BLaER1 treated with 17β-estradiol and CSF1 and Interleukin-3, amounts not matched to agents 10 nM and 100 nM (cell line): Measurements from ENCODE around the gene GSTT4.
"Not testable (repeated sequence)": the region's sequence is repeated elsewhere in the genome, so short reads cannot be mapped to it uniquely, and the experiment has no call there.

Experiments
- H3K27ac ChIP-seq, 11 experiments: shearing (Covaris generic); formaldehyde crosslinking; 2 replicates each; pipeline ENCODE4 v1.8.1; 2022
- H3K27me3 ChIP-seq, 11 experiments: shearing (Covaris generic); formaldehyde crosslinking; 2 replicates each; pipeline ENCODE4 v1.8.1; 2022
- H3K36me3 ChIP-seq, 11 experiments: shearing (Covaris generic); formaldehyde crosslinking; 2 replicates each; pipeline ENCODE4 v1.8.1; 2022
- H3K4me1 ChIP-seq, 10 experiments: shearing (Covaris generic); formaldehyde crosslinking; 2 replicates each; pipeline ENCODE4 v1.8.1; 2022
- H3K4me2 ChIP-seq, 11 experiments: shearing (Covaris generic); formaldehyde crosslinking; 2 replicates each; pipeline ENCODE4 v1.8.1; 2022
- H3K4me3 ChIP-seq, 10 experiments: shearing (Covaris generic); formaldehyde crosslinking; 2 replicates each; pipeline ENCODE4 v1.8.1; 2022
- H3K9ac ChIP-seq, 11 experiments: shearing (Covaris generic); formaldehyde crosslinking; 2 replicates each; pipeline ENCODE4 v1.8.1; 2022
- H3K9me3 ChIP-seq, 11 experiments: shearing (Covaris generic); formaldehyde crosslinking; replicated peaks in 1 of 11; 2 replicates each; pipeline ENCODE4 v1.8.1; 2022
- H4K20me1 ChIP-seq, 11 experiments: shearing (Covaris generic); formaldehyde crosslinking; 2 replicates each; pipeline ENCODE4 v1.8.1; 2022
- Cebpa-rat ChIP-seq, 11 experiments: shearing (Covaris generic); IDR thresholded peaks; 2 replicates each; pipeline ENCODE4 v1.8.1; 2022

GSTT4 gene

DNA sequence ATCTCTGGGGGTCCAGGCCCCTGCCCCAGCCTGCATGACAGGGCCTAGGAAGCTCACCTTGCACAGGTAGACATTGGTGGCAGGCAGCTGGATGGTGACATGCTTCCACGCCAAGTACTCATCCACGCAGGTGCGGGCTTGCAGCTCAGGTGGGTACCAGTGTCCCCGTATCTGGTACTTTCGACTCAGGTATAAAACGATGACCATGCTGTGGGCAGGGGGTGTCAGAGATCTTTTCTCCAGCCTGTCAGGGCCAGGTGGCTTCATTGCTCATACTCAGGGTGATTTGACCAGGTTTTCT is 1.6 kb upstream of the GSTT4 start:
- no peak overlapping the region for H3K27ac ChIP-seq
- H3K27me3 ChIP-seq = no peaks in the 10 kb centered on the region
- peaks cover 7 to 29% (median 25%) of the 10 kb centered on the region in 10 experiments; a peak in 16 of 20 replicates for H3K4me1 ChIP-seq
- no peak for TF ChIP-seq Cebpa-rat (IDR thresholded peaks at IDR 0.05)
- no peak overlapping the region for H3K9ac ChIP-seq
- no peaks in the 10 kb centered on the region for H3K36me3 ChIP-seq
- no peak overlapping the region for H3K4me2 ChIP-seq
- no peak overlapping the region for H3K4me3 ChIP-seq
- H3K9me3 ChIP-seq = peaks cover 0 to 9% (median 7%) of the 10 kb centered on the region in 11 experiments; a peak in 7 of 22 replicates
- peaks cover 0 to 2% (median 0%) of the 10 kb centered on the region in 11 experiments; a peak in 1 of 22 replicates for H4K20me1 ChIP-seq

DNA sequence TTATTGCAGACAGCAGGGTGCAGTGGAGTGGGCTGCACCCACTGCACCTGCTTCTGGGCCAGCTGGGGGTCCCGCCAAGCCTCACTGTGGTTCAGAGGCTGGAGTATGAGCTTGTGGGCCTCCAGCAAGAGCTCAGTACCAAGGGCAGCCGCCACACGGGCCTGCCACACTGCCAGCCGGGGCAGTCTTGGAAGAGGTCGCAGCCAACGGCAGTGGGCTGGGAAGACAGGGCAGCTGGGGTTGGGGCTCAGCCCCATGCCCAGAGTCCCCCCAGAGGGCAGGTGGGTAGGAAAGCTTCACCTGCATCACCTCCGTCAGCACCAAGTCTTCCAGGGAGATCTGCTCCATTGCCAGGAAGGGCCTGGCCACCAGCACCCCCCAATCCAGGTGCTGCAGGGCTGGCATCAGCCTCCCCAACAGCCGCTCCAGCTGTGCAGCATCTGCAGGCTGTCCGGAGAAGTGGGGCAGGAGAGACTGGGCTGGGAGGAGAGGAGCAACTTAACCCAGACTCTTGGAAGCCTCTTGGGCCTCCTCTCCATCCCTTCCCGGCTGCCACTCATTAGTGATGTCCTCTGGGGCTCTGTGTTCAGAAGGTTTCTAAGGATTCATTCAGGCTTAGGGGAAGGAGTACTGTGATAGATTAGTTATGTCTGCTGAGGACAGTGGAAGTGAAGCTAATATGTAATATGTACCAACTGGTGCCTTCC is 1.1 kb upstream of the GSTT4 start:
- Histone ChIP-seq H3K27me3 (no peaks in the 10 kb centered on the region), H3K9me3 (peaks cover 0 to 9% (median 7%) of the 10 kb centered on the region in 11 experiments; a peak in 7 of 22 replicates), H3K9ac (no peak overlapping the region), H4K20me1 (no peaks in the 10 kb centered on the region), H3K36me3 (no peaks in the 10 kb centered on the region), H3K4me1 (peaks cover 7 to 26% (median 24%) of the 10 kb centered on the region in 10 experiments; a peak in 16 of 20 replicates), H3K4me2 (peak overlapping the region in 2 of 11 experiments; percentile 19 to 66; a peak in 1 of 22 replicates), H3K27ac (no peak overlapping the region), H3K4me3 (no peak overlapping the region)
- TF ChIP-seq Cebpa-rat (IDR thresholded peaks at IDR 0.05) = no peak

DNA sequence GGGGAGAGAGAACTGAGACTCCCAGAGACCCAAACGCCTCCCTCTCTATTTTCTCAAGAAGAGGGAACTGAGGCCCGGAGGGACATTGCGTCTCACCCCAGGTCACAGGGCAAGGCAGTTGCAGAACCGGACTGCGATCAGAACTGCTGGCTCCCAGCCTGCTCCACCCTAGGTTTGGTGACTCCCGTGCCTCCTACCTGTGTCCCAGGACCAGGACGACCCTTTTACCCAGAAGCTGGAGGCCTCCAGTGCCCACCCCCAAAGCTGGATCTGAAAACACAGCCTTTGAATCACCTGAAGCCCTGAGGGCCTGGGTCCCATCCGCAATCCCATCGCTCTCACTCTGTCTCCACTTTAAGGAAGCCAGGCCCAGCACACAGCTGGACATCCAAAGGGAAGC is 1.4 kb downstream of the GSTT4 start:
- Histone ChIP-seq H3K9ac (no peak overlapping the region), H3K4me1 (peaks cover 7 to 21% (median 18%) of the 10 kb centered on the region in 10 experiments; a peak in 15 of 20 replicates)
- no peak for TF ChIP-seq Cebpa-rat (IDR thresholded peaks at IDR 0.05)

DNA sequence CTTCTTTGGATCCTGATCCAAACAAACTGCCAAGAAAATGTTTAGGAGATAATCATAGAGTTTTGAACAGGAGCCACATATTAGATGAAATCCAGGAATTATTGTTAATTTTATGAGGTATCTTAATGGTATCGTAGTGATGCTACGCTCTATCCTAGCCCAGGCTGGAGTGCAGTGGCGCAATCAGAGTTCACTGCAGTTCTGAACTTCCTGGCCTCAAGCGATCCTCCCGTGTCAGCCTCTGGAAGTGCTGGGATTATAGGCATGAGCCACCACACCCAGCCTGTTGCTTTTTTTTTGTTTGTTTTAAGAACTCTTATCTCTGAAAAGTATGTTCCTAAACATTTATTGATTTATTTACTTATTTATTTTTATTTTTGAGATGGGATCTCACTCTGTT is 2.4 kb downstream of the GSTT4 start:
- H4K20me1 ChIP-seq = no peaks in the 10 kb centered on the region
- no peak overlapping the region for H3K9ac ChIP-seq
- no peak overlapping the region for H3K4me2 ChIP-seq
- no peaks in the 10 kb centered on the region for H3K9me3 ChIP-seq
- no peak for TF ChIP-seq Cebpa-rat (IDR thresholded peaks at IDR 0.05)
- no peaks in the 10 kb centered on the region for H3K27me3 ChIP-seq
- H3K4me1 ChIP-seq = peaks cover 7 to 21% (median 18%) of the 10 kb centered on the region in 10 experiments; a peak in 15 of 20 replicates
- H3K4me3 ChIP-seq = no peak overlapping the region
- H3K27ac ChIP-seq = no peak overlapping the region
- H3K36me3 ChIP-seq = no peaks in the 10 kb centered on the region

More for the DNA sequence above, 1.4 kb downstream of the GSTT4 start:
- H3K9me3 ChIP-seq = no peaks in the 10 kb centered on the region
- H3K27ac ChIP-seq = no peak overlapping the region
- H3K27me3 ChIP-seq = no peaks in the 10 kb centered on the region
- H3K36me3 ChIP-seq = no peaks in the 10 kb centered on the region
- no peaks in the 10 kb centered on the region for H4K20me1 ChIP-seq
- no peak overlapping the region for H3K4me3 ChIP-seq
- H3K4me2 ChIP-seq = no peak overlapping the region; a peak in 1 of 22 replicates

DNA sequence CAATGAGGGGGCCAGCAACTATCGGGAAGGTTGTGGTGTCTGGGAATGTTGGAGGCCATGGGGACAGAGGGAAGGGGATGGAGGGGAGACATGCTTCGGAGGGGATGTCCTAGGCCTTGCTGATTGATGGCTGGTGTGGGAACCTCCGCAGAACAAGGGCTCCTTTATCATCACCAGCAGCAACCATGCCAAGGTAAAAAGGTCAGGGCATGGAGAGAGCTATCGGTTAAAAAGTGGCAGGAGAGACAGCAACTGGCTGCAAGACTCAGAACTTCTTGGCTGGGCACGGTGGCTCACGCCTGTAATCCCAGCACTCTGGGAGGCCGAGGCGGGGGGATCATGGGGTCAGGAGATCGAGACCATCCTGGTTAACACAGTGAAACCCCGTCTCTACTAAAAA is 3.0 kb downstream of the GSTT4 start:
- Histone ChIP-seq H3K36me3 (no peaks in the 10 kb centered on the region), H4K20me1 (no peaks in the 10 kb centered on the region), H3K4me2 (no peak overlapping the region), H3K27ac (no peak overlapping the region), H3K27me3 (no peaks in the 10 kb centered on the region), H3K9me3 (no peaks in the 10 kb centered on the region), H3K4me1 (peaks cover 7 to 21% (median 18%) of the 10 kb centered on the region in 10 experiments; a peak in 15 of 20 replicates), H3K9ac (no peak overlapping the region), H3K4me3 (no peak overlapping the region)
- TF ChIP-seq Cebpa-rat (IDR thresholded peaks at IDR 0.05) = no peak

DNA sequence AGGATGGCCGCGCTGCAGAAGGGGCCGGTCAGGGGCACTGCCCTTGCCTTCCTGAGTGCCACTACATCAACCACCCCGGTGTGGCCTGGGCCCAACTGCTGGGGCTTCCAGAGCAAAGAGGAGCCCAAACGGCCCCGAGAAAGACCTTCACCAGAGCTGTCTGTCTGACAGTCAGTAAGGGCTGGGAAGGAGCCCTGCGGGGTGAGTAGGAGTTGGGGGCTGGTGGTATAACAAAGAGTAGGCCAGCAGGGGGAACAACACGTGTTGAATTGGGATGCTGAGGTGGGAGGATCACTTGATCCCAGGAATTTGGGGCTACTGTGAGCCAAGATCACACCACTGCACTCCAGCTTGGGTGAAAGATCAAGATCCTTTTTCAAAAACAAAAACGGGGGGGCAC is 3.9 kb downstream of the GSTT4 start:
- no peaks in the 10 kb centered on the region for H4K20me1 ChIP-seq
- no peaks in the 10 kb centered on the region for H3K36me3 ChIP-seq
- no peak overlapping the region for H3K4me2 ChIP-seq
- no peak overlapping the region for H3K9ac ChIP-seq
- H3K9me3 ChIP-seq = no peaks in the 10 kb centered on the region
- H3K4me3 ChIP-seq = no peak overlapping the region
- TF ChIP-seq Cebpa-rat (IDR thresholded peaks at IDR 0.05) = no peak
- H3K27ac ChIP-seq = no peak overlapping the region
- peaks cover 11 to 21% (median 18%) of the 10 kb centered on the region in 10 experiments; a peak in 17 of 20 replicates for H3K4me1 ChIP-seq
- no peaks in the 10 kb centered on the region for H3K27me3 ChIP-seq

DNA sequence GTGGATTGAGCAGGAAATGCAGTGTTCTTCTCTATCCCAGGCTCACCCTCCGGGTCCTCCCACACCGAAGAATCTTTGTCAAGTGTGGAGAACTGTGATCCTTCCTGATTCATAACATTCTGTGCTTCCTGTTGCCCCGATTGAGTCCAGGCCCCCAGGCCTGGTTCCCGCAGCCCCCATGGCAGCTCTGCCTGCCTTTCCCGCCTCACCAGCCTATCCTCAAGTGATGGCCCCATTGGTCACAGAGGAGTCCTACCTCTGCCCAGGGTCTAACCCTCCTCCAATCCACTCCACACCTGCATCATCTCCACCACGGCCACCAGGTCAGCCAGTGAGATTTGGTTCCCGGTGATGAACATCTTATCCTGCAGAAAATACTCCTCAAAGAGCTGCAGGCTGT is 5.5 kb downstream of the GSTT4 start:
- not testable (repeated sequence) for H4K20me1 ChIP-seq, H3K9me3 ChIP-seq, H3K36me3 ChIP-seq, H3K4me2 ChIP-seq, H3K4me3 ChIP-seq, H3K27me3 ChIP-seq, H3K27ac ChIP-seq, H3K9ac ChIP-seq
- H3K4me1 ChIP-seq = peaks cover 2 to 11% (median 7%) of the 10 kb centered on the region in 10 experiments; a peak in 15 of 20 replicates

DNA sequence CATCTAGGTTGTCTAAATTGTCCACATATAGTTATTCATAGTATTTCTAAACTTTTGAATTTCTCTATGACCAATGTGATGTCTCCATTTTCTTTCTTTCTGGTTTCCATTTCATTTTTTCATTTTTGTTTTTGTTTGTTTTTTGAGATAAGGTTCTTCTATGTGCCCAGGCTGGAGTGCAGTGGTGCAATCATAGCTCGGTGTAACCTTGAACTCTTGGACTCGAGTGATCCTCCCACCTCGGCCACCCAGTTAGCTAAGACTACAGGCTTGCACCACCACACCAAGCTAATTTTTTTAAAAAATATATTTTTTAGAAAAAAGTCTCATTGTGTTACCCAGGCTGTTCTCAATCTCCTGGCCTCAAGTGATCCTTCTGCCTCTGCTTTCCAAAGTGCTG is 8.2 kb downstream of the GSTT4 start:
- Histone ChIP-seq H3K4me3 (no peak overlapping the region), H3K4me2 (no peak overlapping the region), H3K36me3 (no peaks in the 10 kb centered on the region), H3K4me1 (peaks cover 0 to 11% (median 0%) of the 10 kb centered on the region in 10 experiments; a peak in 2 of 20 replicates), H4K20me1 (no peaks in the 10 kb centered on the region), H3K27me3 (no peaks in the 10 kb centered on the region), H3K27ac (no peak overlapping the region), H3K9ac (no peak overlapping the region), H3K9me3 (no peaks in the 10 kb centered on the region)
- TF ChIP-seq Cebpa-rat (IDR thresholded peaks at IDR 0.05) = no peak

DNA sequence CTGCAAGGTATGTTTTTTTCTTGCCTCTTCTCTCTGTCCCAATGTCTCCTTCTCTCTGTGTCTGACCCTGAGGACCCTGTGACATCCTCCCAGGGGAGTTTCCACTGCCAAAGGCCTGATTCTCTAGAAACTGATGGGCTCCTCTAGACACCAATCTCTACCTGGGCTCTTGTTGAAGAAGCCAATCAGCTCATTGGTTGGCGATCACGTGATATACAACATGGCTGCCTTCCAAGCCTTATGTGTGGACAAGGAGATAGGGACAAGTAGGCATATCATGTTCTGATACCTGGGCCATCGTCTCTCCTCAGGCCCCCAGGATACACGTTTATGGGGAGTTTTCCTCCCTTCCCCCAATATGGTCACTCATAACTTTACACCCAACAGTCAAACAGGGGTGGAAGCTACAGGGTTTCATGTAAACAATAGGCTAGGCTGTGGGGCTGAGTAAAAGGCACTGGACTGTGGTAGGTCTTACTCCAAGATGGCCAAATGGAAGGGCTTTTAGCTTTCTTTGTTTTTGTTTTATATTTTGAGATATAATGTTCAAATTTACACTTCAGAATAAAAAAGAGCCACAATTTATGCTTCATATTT is 11.6 kb downstream of the GSTT4 start:
- not testable (repeated sequence) for H3K9ac ChIP-seq, H3K9me3 ChIP-seq, H3K27me3 ChIP-seq, H3K27ac ChIP-seq, H4K20me1 ChIP-seq, H3K36me3 ChIP-seq, H3K4me3 ChIP-seq, H3K4me2 ChIP-seq
- peaks cover 0 to 11% (median 0%) of the 10 kb centered on the region in 10 experiments; a peak in 2 of 20 replicates for H3K4me1 ChIP-seq

DNA sequence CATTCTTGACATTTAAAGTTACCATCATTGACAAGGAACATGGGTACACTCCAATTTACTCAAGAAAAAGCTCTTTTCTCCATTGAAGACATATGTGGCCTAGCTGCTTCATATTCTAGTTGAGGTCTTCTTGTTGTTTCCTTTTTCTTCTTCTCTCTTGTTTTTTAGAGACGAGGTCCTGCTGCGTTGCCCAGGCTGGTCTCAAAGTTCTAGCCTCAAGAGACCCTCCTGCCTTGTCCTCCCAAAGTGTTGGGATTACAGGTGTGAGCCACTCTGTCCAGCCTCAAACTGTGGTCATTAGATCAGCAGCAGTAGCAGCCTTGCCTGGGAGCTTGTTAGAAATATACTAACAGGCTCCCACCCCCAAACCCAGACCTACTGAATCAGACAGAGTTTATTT is 12.2 kb downstream of the GSTT4 start:
- H3K4me1 ChIP-seq = peaks cover 0 to 11% (median 0%) of the 10 kb centered on the region in 10 experiments; a peak in 2 of 20 replicates
- not testable (repeated sequence) for H3K27ac ChIP-seq, H3K36me3 ChIP-seq, H3K9me3 ChIP-seq, H3K4me2 ChIP-seq, H3K4me3 ChIP-seq, H3K9ac ChIP-seq, H4K20me1 ChIP-seq, H3K27me3 ChIP-seq

DNA sequence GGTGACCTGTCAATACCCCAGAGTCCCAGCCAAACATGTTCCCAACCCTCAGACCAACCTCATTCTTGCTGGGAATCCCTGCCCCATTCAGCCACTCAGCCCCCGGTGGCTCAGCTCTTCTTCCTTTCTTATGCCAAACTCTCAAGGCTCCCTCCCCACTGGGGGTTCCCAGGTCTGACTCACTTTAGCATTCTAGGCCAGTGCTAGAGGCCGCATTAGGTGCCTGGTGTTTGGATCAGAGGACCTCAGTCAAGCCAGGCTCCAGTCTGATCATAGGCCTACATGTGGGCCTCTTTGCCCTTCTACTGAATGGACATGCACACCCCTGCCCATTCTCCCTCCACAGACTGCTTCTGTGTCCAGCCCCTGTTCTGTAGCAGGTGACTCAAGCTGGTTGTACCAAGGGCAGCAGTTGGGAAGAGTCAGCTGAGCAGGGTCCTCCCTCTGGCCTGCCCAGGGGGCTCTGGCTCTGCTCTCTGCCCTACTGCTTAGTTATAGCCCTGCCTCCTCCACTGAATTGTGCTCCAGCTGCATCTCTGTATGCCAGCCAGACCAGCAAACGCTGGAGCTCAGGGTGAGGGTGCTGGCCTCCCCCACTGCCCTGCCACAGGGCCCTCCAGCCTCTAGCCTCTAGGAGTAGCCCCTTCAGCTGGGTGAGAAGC is 15.5 kb downstream of the GSTT4 start:
- H3K9ac ChIP-seq, H3K36me3 ChIP-seq, H3K27ac ChIP-seq, H3K27me3 ChIP-seq, H3K4me1 ChIP-seq, H4K20me1 ChIP-seq, H3K4me3 ChIP-seq, H3K4me2 ChIP-seq, H3K9me3 ChIP-seq: not testable (repeated sequence)

DNA sequence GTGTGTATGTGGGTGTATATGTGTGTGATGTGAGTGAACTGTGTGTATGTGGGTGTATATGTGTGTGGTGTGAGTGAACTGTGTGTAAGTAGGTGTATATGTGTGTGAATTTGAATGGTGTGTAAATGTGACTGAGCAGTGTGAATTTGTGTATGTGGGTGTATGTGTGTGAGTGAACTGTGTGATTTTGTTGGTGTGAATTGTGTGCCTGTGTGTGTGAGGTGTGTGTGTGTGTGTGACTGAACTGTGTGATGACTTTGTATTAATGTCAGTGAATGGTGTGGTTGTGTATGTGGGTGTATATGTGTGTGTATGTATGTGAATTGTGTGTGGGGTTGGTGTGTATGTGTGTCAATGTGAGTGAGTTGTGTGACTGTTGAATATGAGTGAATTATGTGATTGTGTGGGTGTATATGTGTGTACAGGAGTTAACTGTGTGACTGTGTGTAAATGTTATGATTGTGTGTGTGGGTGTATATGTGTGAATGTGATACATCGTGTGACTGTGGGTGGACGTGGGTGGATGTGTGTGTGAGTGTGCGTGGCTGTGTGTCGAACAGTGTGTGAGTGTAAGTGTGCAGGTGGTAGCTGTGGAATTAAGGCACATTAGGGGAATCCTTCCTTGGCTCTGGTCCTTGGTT is 18.6 kb downstream of the GSTT4 start:
- H3K4me3 ChIP-seq, H3K36me3 ChIP-seq, H3K9ac ChIP-seq, H4K20me1 ChIP-seq, H3K4me2 ChIP-seq, H3K27me3 ChIP-seq, H3K9me3 ChIP-seq, H3K4me1 ChIP-seq, H3K27ac ChIP-seq: not testable (repeated sequence)

DNA sequence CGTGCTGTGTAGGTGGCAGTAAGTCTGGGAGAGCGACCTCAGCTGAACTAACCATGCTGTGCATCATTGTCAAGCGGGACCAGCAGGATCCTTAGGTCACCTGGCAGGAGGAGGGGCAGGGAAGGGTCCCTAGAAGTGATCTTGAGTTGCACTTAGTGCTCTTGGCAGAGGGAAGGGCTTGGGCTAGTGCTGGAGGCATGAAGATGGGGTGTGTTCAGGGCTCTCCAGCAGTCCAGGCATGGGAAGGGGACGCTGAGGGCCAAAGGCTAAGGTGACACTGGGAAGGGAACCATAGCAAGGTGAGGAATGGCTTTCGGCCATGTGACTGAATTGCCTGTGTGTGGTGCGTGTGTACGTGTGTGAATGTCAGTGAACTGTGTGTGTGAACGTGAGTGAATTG is 19.2 kb downstream of the GSTT4 start:
- not testable (repeated sequence) for H3K4me1 ChIP-seq, H3K27me3 ChIP-seq, H3K9ac ChIP-seq, H3K27ac ChIP-seq, H4K20me1 ChIP-seq, H3K4me3 ChIP-seq, H3K36me3 ChIP-seq, H3K4me2 ChIP-seq, H3K9me3 ChIP-seq
